ENCODE results near the gene HDAC7.

The HDAC7 gene

GRCh38 chr12:47758834-47759690, 60.6 kb downstream of the HDAC7 start, which contains the start of gene RAPGEF3:
TSS of gene RAPGEF3 (minus strand) at chr12:47758880. CDS start at chr12:47758556, 324 bp downstream.
- DNase-seq (peak; percentile 78), ATAC-seq (peak; percentile 75)

GRCh38 chr12:47758584-47758833, 61.2 kb downstream of the HDAC7 start:
- DNase-seq (no peak), ATAC-seq (no peak)

GRCh38 chr12:47757840-47758583, 61.7 kb downstream of the HDAC7 start:
- ATAC-seq: no peak
- no peak for DNase-seq

- no peak for ATAC-seq
- no peak for DNase-seq
These were observed 62.3 kb downstream of the HDAC7 start for GRCh38 chr12:47757364-47757839.

GRCh38 chr12:47755655-47756562, 63.8 kb downstream of the HDAC7 start:
- peak; percentile 58 for ATAC-seq
- peak; percentile 43 for DNase-seq

- no peak for DNase-seq
- no peak for ATAC-seq
These were observed 64.8 kb downstream of the HDAC7 start for GRCh38 chr12:47754881-47755280.

GRCh38 chr12:47754126-47754525, 65.6 kb downstream of the HDAC7 start:
- no peak for DNase-seq
- no peak for ATAC-seq

GRCh38 chr12:47753021-47754001, 66.4 kb downstream of the HDAC7 start:
- DNase-seq (no peak), ATAC-seq (no peak)

- ATAC-seq (no peak), DNase-seq (no peak)
These were observed 67.2 kb downstream of the HDAC7 start for GRCh38 chr12:47752552-47752951.

GRCh38 chr12:47752121-47752520, 67.6 kb downstream of the HDAC7 start:
- no peak for ATAC-seq
- DNase-seq: no peak

GRCh38 chr12:47751561-47751960, 68.1 kb downstream of the HDAC7 start:
- ATAC-seq (no peak), DNase-seq (no peak)

- ATAC-seq: no peak
- DNase-seq: no peak
These were observed 68.7 kb downstream of the HDAC7 start for GRCh38 chr12:47750916-47751470.

GRCh38 chr12:47750229-47750798, 69.4 kb downstream of the HDAC7 start:
- ATAC-seq (no peak), DNase-seq (no peak)

- DNase-seq (no peak), ATAC-seq (no peak)
These were observed 70.8 kb downstream of the HDAC7 start for GRCh38 chr12:47748899-47749298.

- ATAC-seq: no peak
- no peak for DNase-seq
These were observed 71.2 kb downstream of the HDAC7 start for GRCh38 chr12:47748507-47748828.

GRCh38 chr12:47747596-47748506, 71.9 kb downstream of the HDAC7 start:
- no peak for ATAC-seq
- no peak for DNase-seq

GRCh38 chr12:47747126-47747525, 72.6 kb downstream of the HDAC7 start:
- DNase-seq: no peak
- ATAC-seq: no peak

GRCh38 chr12:47746523-47746922, 73.2 kb downstream of the HDAC7 start:
- DNase-seq: no peak
- ATAC-seq: no peak

GRCh38 chr12:47746073-47746472, 73.6 kb downstream of the HDAC7 start:
- ATAC-seq (no peak), DNase-seq (no peak)

Data from stimulated activated naive CD8-positive, alpha-beta T cell treated with anti-CD3 and anti-CD28 coated beads, Interleukin-15, Interleukin-2, amounts not matched to agents 100 U/mL and 50 U/mL, for 24 hours (primary cell).